GM19240 (cell line): ENCODE results near the gene TMEM14B.
A peak's percentile ranks its signal among the peaks of the same experiment; 100 is the strongest.
"Not testable (repeated sequence)": the region's sequence is repeated elsewhere in the genome, so short reads cannot be mapped to it uniquely, and the experiment has no call there.

Source experiments
- DNase-seq: peaks from one replicate; pipeline ENCODE4 v3.0.0; 2011; ENCODE audit warnings: low spot score; ENCODE audit not compliant: insufficient read length

Gene TMEM14B

GRCh38 chr6:10745116-10745515, 2.5 kb upstream of the TMEM14B start:
- DNase-seq: no peak

- DNase-seq: no peak
These were observed 722 bp upstream of the TMEM14B start for GRCh38 chr6:10746915-10747250.

- no peak for DNase-seq
These were observed 2.1 kb downstream of the TMEM14B start for GRCh38 chr6:10749734-10750133.

- not testable (repeated sequence) for DNase-seq
These were observed 3.0 kb downstream of the TMEM14B start for GRCh38 chr6:10750568-10750967.

GRCh38 chr6:10751757-10752156, 4.2 kb downstream of the TMEM14B start:
- not testable (repeated sequence) for DNase-seq

- DNase-seq: no peak
These were observed 8.5 kb downstream of the TMEM14B start for GRCh38 chr6:10756085-10756484.

- no peak for DNase-seq
These were observed 11.8 kb downstream of the TMEM14B start for GRCh38 chr6:10759312-10759839.

GRCh38 chr6:10759884-10760329, 12.3 kb downstream of the TMEM14B start:
- no peak for DNase-seq

GRCh38 chr6:10763006-10763405, 15.4 kb downstream of the TMEM14B start:
- no peak for DNase-seq

GRCh38 chr6:10769419-10769818, 21.8 kb downstream of the TMEM14B start:
- DNase-seq: no peak

- no peak for DNase-seq
These were observed 23.8 kb downstream of the TMEM14B start for GRCh38 chr6:10771371-10771894.

GRCh38 chr6:10778230-10778629, 30.6 kb downstream of the TMEM14B start:
- DNase-seq: no peak

- DNase-seq: no peak
These were observed 31.5 kb downstream of the TMEM14B start for GRCh38 chr6:10779076-10779475.

GRCh38 chr6:10791673-10792072, 44.1 kb downstream of the TMEM14B start:
- DNase-seq: no peak

- DNase-seq: no peak
These were observed 44.5 kb downstream of the TMEM14B start for GRCh38 chr6:10792101-10792500.

GRCh38 chr6:10793035-10793434, 45.4 kb downstream of the TMEM14B start:
- no peak for DNase-seq

GRCh38 chr6:10793695-10794094, 46.1 kb downstream of the TMEM14B start:
- DNase-seq: no peak

GRCh38 chr6:10794239-10794638, 46.6 kb downstream of the TMEM14B start:
- no peak for DNase-seq

GRCh38 chr6:10800810-10801209, 53.2 kb downstream of the TMEM14B start:
- DNase-seq: no peak

- peak; percentile 68 for DNase-seq
These were observed 53.7 kb downstream of the TMEM14B start for GRCh38 chr6:10801224-10801848.
